HG03159 (cell line): ENCODE measurements around the gene MMEL1.
"Not testable (repeated sequence)": the region's sequence is repeated elsewhere in the genome, so short reads cannot be mapped to it uniquely, and the experiment has no call there.

Source experiments
- ATAC-seq: cut with Tn5 transposase; IDR thresholded peaks from one replicate; pipeline ENCODE4 v1.9.1; 2021; ENCODE audit warnings: mild to moderate bottlenecking, moderate library complexity; ENCODE audit not compliant: unreplicated experiment

MMEL1 gene

GRCh38 chr1:2632561-2633361 is at the start of gene MMEL1:
Gene MMEL1 (minus strand): TSS chr1:2633016. CDS start chr1:2629484, 3,532 bp downstream.
- ATAC-seq, result no peak

DNA sequence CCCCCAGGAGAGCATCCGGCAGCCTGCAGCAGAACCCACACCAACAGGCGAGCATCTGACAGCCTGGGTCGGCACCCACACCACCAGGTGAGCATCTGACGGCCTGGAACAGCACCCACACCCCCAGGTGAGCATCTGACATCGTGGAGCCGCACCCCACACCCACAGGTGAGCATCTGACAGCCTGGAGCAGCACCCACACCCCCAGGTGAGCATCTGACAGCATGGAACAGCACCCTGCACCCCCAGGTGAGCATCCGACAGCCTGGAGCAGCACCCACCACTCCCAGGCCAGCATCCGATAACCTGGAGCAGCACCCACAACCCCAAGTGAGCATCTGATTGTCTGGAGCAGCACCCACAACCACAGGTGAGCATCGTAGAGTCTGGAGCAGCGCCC is 43.9 kb upstream of the MMEL1 start:
- ATAC-seq, result not testable (repeated sequence)

DNA sequence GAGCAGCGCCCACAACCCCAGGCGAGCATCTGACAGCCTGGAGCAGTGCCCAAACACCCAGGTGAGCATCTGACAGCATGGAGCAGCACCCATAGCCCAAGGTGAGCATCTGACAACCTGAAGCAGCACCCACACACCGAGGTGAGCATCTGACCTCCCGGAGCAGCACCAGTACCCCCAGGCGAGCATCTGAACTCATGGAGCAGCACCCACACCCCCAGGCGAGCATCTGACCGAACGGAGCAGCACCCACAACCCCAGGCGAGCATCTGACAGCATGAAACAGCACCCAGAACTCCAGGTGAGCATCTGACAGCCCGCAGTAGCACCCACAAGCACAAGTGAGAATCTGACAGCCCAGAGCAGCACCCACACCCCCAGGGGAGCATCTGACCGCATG is 38.8 kb upstream of the MMEL1 start:
- ATAC-seq, result not testable (repeated sequence)

- ATAC-seq, result not testable (repeated sequence)
Observed at GRCh38 chr1:2659806-2660205, 27.0 kb upstream of the MMEL1 start.

GRCh38 chr1:2657909-2658308 is 25.1 kb upstream of the MMEL1 start:
- ATAC-seq, result not testable (repeated sequence)

DNA sequence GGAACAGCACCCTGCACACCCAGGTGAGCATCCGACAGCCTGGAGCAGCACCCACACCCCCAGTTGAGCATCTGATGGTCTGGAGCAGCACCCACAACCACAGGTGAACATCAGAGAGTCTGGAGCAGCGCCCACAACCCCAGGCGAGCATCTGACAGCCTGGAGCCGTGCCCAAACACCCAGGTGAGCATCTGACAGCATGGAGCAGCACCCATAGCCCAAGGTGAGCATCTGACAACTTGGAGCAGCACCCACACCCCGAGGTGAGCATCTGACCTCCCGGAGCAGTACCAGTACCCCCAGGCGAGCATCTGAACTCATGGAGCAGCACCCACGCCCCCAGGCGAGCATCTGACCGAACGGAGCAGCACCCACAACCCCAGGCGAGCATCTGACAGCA is 24.3 kb upstream of the MMEL1 start:
- ATAC-seq, result not testable (repeated sequence)

- ATAC-seq, result not testable (repeated sequence)
Observed at GRCh38 chr1:2655598-2656434, 23.0 kb upstream of the MMEL1 start.

- not testable (repeated sequence) for ATAC-seq
Observed at GRCh38 chr1:2654443-2654948, 21.7 kb upstream of the MMEL1 start.

DNA sequence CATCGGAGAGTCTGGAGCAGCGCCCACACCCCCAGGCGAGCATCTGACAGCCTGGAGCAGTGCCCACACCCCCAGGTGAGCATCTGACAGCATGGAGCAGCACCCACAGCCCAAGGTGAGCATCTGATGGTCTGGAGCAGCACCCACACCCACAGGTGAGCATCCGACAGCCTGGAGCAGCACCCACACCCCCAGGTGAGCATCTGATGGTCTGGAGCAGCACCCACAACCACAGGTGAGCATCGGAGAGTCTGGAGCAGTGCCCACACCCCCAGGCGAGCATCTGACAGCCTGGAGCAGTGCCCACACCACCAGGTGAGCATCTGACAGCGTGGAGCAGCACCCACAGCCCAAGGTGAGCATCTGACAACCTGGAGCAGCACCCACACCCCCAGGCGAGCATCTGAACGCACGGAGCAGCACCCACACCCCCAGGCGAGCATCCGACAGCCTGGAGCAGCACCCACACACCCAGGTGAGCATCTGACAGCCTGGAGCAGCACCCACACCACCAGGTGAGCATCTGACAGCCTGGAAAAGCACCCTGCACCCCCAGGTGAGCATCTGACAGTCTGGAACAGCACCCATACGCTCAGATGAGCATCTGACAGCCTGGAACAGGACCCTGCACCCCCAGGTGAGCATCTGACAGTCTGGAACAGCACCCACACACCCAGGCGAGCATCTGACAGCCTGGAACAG is 21.1 kb upstream of the MMEL1 start:
- ATAC-seq, result not testable (repeated sequence)

DNA sequence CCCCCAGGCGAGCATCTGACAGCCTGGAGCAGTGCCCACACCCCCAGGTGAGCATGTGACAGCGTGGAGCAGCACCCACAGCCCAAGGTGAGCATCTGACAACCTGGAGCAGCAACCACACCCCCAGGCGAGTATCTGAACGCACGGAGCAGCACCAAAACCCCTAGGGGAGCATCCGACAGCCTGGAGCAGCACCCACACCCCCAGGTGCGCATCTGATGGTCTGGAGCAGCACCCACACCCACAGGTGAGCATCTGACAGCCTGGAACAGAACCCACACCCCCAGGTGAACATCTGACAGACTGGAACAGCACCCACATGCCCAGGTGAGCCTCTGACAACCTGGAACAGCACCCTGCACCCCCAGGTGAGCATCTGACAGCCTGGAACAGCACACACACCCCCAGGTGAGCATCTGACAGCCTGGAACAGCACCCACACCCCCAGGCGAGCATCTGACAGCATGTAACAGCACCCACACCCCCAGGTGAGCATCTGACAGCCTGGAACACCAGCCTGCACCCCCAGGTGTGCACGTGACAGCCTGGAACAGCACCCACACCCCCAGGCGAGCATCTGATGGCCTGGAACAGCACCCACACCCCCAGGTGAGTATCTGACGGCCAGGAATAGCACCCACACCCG is 20.2 kb upstream of the MMEL1 start:
- not testable (repeated sequence) for ATAC-seq

DNA sequence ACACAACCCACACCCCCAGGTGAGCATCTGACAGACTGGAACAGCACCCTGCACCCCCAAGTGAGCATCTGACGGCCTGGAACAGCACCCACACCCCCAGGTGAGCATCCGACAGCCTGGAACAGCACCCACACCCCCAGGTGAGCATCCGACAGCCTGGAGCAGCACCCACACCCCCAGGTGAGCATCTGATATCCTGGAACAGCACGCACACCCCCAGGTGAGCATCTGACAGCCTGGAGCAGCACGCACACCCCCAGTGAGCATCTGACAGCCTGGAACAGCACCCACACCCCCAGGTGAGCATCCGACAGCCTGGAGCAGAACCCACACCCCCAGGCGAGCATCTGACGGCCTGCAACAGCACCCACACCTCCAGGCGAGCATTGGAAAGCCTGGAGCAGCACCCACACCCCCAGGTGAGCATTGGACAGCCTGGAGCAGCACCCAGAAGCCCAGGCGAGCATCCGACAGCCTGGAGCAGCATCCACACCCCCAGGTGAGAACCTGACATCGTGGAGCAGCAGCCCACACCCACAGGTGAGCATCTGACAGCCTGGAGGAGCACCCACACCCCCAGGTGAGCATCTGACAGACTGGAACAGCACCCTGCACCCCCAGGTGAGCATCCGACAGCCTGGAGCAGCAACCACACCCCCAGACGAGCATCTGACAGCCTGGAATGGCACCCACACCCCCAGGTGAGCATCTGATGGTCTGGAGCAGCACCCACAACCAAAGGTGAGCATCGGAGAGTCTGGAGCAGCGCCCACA is 19.5 kb upstream of the MMEL1 start:
- ATAC-seq, result not testable (repeated sequence)

- ATAC-seq, result no peak
Observed at GRCh38 chr1:2650967-2651645, 18.3 kb upstream of the MMEL1 start.

DNA sequence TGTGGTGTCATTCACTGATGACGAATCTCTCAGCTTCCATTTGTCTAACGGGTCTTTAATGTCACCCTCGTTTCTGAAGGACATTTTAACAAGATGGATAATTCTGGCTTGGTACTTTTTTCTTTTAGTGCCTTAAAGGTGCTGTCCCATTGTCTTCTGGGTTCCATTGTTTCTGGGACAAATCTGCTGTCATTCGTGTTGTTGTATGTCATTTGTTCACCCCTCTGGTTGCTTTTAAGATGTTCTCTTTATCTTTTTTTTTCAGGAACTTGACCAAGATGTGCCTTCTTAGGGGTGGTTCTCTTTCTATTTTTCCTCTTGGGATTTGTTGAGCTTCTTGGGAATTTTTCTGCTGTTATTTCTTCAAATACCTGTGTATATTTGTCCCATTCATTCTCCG is 14.0 kb upstream of the MMEL1 start:
- ATAC-seq, result no peak

DNA sequence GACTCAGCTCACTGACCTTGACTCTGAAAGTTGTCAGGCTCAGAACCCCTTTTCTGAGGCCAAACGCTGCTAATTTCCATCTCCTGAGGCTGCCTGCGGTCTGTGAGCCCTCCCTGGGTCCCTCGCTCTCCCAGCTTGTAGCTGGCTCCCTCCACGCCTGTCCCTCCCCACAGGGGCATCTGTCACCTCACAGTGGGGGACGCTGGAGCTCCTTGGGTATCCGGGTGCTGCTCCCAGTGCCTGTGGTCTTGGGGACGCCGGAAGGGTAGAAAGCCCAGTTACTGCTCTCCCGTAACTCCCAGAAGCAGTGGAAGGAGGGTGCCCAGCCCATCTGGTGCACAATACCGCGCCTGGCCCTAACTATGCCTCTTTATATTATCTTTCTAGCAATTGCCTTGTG is 13.0 kb upstream of the MMEL1 start:
- no peak for ATAC-seq

GRCh38 chr1:2645143-2645542 is 12.3 kb upstream of the MMEL1 start:
- no peak for ATAC-seq

DNA sequence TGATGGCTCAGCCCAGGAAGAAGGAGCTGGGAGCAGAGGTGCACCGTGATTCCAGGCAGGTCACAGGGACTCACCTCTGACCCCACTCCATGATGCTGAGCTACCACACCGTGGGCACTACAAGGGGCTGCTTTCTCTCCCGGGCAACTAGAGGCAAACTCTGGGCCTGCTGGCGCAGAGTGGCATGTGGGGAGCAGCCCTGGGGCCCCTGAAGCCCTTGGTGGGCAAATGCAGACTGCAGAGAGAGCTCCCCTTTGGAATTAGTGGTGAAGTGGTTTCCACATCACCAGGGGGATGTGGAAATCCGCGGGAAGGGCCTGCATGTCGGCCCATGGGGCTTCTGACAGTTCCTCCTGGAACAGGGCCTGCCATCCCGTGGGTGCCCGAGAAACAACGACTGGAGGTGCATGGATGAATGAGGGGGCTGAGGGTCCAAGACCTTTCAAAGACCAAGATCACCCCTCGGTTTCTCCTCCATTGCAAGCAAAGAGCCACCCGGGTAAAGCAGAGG is 11.8 kb upstream of the MMEL1 start:
- ATAC-seq, result no peak

DNA sequence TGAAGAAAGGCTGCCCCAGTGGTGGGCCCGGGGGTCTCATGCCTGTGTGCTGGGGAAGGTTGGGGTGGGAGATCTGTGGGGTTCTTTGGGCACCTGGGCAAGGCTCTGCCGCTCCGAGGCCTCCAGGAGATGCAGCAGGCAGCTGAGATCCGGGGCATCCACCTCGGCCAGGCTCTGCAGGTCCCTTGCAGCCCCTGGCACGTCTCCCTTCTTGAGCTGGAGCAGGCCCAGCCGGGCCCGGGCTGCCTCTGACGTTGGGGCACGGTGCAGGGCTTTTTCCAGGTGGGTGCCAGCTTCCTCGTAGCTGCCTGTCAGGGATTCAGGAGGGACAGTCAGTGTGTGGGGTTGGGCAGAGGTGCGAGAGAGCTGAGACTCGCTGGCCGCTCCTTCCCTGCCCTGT is 11.4 kb upstream of the MMEL1 start:
- ATAC-seq, result no peak

- no peak for ATAC-seq
Observed at GRCh38 chr1:2643414-2644077, 10.7 kb upstream of the MMEL1 start.
